H1 (cell line): Measurements from ENCODE around the gene LRCH3. TPM values are rescaled to one million over a fixed set of nuclear protein-coding genes. Genes with fewer than 3 reads are reported as not detected.

Experiments used
- CTCF ChIA-PET: fragments of 300-600 bp; sonication (Branson Sonifier 250); formaldehyde crosslinking; loops from one replicate; lab custom pipeline; 2021; ENCODE audit not compliant: partially characterized antibody; lab: Charles Lee
- POLR2A ChIA-PET: fragments of 300-600 bp; sonication (Branson Sonifier 250); formaldehyde crosslinking; loops from one replicate; lab custom pipeline; 2021; ENCODE audit warnings: inconsistent platforms; ENCODE audit not compliant: partially characterized antibody; lab: Charles Lee
- DNase-seq, 2 experiments: peaks; one replicate each; pipeline versions ENCODE4 v3.0.0 to v3.0.0-alpha.2; 2010 to 2022; ENCODE audit warnings: low spot score in 2 of 2, low read depth in 1 of 2, mixed read lengths in 1 of 2
- FAIRE-seq: peaks from 2 replicates; lab custom pipeline; 2011; peaks lifted over from hg19 to GRCh38; lab: Jason Lieb, UNC
- H2AFZ ChIP-seq: 2 replicates; pipeline ENCODE4 v1.8.1; 2012; ENCODE audit warnings: low read length, inconsistent platforms
- H2AK5ac ChIP-seq: 2 replicates; pipeline ENCODE4 v1.6.1; 2013; ENCODE audit warnings: low read depth, low read length
- H2BK120ac ChIP-seq: replicated peaks from 2 replicates; pipeline ENCODE3; 2013; ENCODE audit warnings: low read depth, low read length, inconsistent platforms
- H2BK12ac ChIP-seq: 2 replicates; pipeline ENCODE4 v1.6.1; 2013; ENCODE audit warnings: low read depth, low read length
- H2BK15ac ChIP-seq: 2 replicates; pipeline ENCODE4 v1.6.1; 2013; ENCODE audit warnings: low read length
- H2BK20ac ChIP-seq: 2 replicates; pipeline ENCODE4 v1.6.1; 2013; ENCODE audit warnings: low read length
- H2BK5ac ChIP-seq: 2 replicates; pipeline ENCODE4 v1.6.1; 2013; ENCODE audit warnings: low read depth, low read length
- H3K14ac ChIP-seq: 2 replicates; pipeline ENCODE4 v1.6.1; 2013; ENCODE audit warnings: inconsistent platforms; ENCODE audit not compliant: insufficient read length
- H3K18ac ChIP-seq: 2 replicates; pipeline ENCODE4 v1.6.1; 2013; ENCODE audit warnings: low read length; ENCODE audit errors: extremely low read depth
- H3K23ac ChIP-seq: 2 replicates; pipeline ENCODE4 v1.6.1; 2013; ENCODE audit warnings: inconsistent platforms; ENCODE audit not compliant: insufficient read length
- H3K23me2 ChIP-seq: 2 replicates; pipeline ENCODE4 v1.6.1; 2013; ENCODE audit warnings: low read depth, low read length
- H3K27ac ChIP-seq: 2 replicates; pipeline ENCODE4 v1.6.1; 2011; ENCODE audit warnings: low read depth, low read length, inconsistent platforms
- H3K27me3 ChIP-seq, 4 experiments: replicated peaks in 1 of 4; 1 replicate in 1 of 4; 2 replicates in 3 of 4; pipeline versions ENCODE4 v1.6.1 to v1.8.1; 2011 to 2013; ENCODE audit warnings: low read length in 3 of 4, mild to moderate bottlenecking in 3 of 4, inconsistent platforms in 2 of 4, mixed read lengths in 2 of 4, moderate library complexity in 1 of 4; ENCODE audit not compliant: control insufficient read depth in 3 of 4, insufficient read depth in 3 of 4; ENCODE audit errors: extremely low read depth in 1 of 4
- H3K36me3 ChIP-seq, 4 experiments: 2 replicates each; pipeline versions ENCODE4 v1.6.1 to v1.8.1; 2011 to 2013; ENCODE audit warnings: mild to moderate bottlenecking in 4 of 4, low read length in 3 of 4, moderate library complexity in 2 of 4, control low read depth in 1 of 4, inconsistent platforms in 1 of 4; ENCODE audit not compliant: insufficient read depth in 4 of 4, control insufficient read depth in 2 of 4
- H3K4ac ChIP-seq: replicated peaks from 2 replicates; pipeline ENCODE3; 2013; ENCODE audit warnings: low read length, low read depth, mixed read lengths, inconsistent platforms; ENCODE audit not compliant: insufficient read length
- H3K4me1 ChIP-seq, 4 experiments: replicated peaks in 1 of 4; 1 replicate in 1 of 4; 2 replicates in 3 of 4; pipeline versions ENCODE4 v1.6.1 to v1.8.1; 2011 to 2013; ENCODE audit warnings: low read length in 3 of 4, inconsistent platforms in 2 of 4, mixed read lengths in 1 of 4; ENCODE audit not compliant: insufficient read depth in 4 of 4, control insufficient read depth in 3 of 4
- H3K4me2 ChIP-seq, 2 experiments: 2 replicates each; pipeline versions ENCODE4 v1.6.1 to v1.8.1; 2011 to 2013; ENCODE audit warnings: low read depth in 2 of 2, low read length in 2 of 2, control low read depth in 1 of 2, inconsistent platforms in 1 of 2, mild to moderate bottlenecking in 1 of 2; ENCODE audit not compliant: insufficient read depth in 1 of 2
- H3K4me3 ChIP-seq, 4 experiments: fragments of 200-600, 300-600 bp in 1 of 4; sonication (generic), shearing (Covaris generic), sonication (Bioruptor Twin) in 1 of 4; 2 replicates each; pipeline versions ENCODE4 v1.5.1 to v1.8.1; 2011 to 2016; ENCODE audit warnings: low read length in 4 of 4, low read depth in 3 of 4, control low read depth in 2 of 4, inconsistent platforms in 2 of 4, mild to moderate bottlenecking in 2 of 4, mixed read lengths in 1 of 4, moderate library complexity in 1 of 4; ENCODE audit not compliant: insufficient read depth in 2 of 4; ENCODE audit errors: extremely low read depth in 1 of 4
- H3K56ac ChIP-seq: replicated peaks from 2 replicates; pipeline ENCODE3; 2013; ENCODE audit warnings: low read depth, mild to moderate bottlenecking, mixed read lengths, low read length, inconsistent platforms; ENCODE audit not compliant: insufficient read length
- H3K79me1 ChIP-seq: 2 replicates; pipeline ENCODE4 v1.6.1; 2013; ENCODE audit warnings: low read depth, low read length, control low read depth
- H3K79me2 ChIP-seq, 2 experiments: 2 replicates each; pipeline versions ENCODE4 v1.6.1 to v1.8.1; 2012 to 2013; ENCODE audit warnings: low read length in 2 of 2, mild to moderate bottlenecking in 2 of 2, inconsistent platforms in 1 of 2; ENCODE audit not compliant: insufficient read depth in 2 of 2, control insufficient read depth in 1 of 2
- H3K9ac ChIP-seq, 4 experiments: replicated peaks in 1 of 4; 1 replicate in 1 of 4; 2 replicates in 3 of 4; pipeline versions ENCODE4 v1.6.1 to v1.8.1; 2011 to 2013; ENCODE audit warnings: low read depth in 3 of 4, low read length in 3 of 4, control low read depth in 2 of 4, mild to moderate bottlenecking in 2 of 4, moderate library complexity in 2 of 4, inconsistent platforms in 1 of 4; ENCODE audit errors: extremely low read depth in 1 of 4
- H3K9me3 ChIP-seq, 2 experiments: 2 replicates each; pipeline versions ENCODE4 v1.6.1 to v1.8.1; 2012 to 2013; ENCODE audit warnings: mild to moderate bottlenecking in 2 of 2, moderate library complexity in 2 of 2, control low read depth in 1 of 2, inconsistent platforms in 1 of 2, low read depth in 1 of 2, low read length in 1 of 2, mixed read lengths in 1 of 2; ENCODE audit not compliant: insufficient read depth in 2 of 2
- H4K20me1 ChIP-seq, 2 experiments: replicated peaks in 1 of 2; 2 replicates each; pipeline versions ENCODE3 to v1.8.1; 2011 to 2013; ENCODE audit warnings: inconsistent platforms in 2 of 2, low read length in 2 of 2, mild to moderate bottlenecking in 1 of 2; ENCODE audit not compliant: insufficient read depth in 2 of 2, control insufficient read depth in 1 of 2
- H4K5ac ChIP-seq: 2 replicates; pipeline ENCODE4 v1.6.1; 2013; ENCODE audit warnings: low read length, low read depth, mixed read lengths, inconsistent platforms; ENCODE audit not compliant: insufficient read length
- H4K8ac ChIP-seq: 2 replicates; pipeline ENCODE4 v1.8.0; 2013; ENCODE audit warnings: mild to moderate bottlenecking, moderate library complexity, low read length, inconsistent platforms; ENCODE audit not compliant: insufficient read depth; ENCODE audit errors: extremely low read depth
- H4K91ac ChIP-seq: replicated peaks from 2 replicates; pipeline ENCODE3; 2013; ENCODE audit warnings: low read length, mixed read lengths, inconsistent platforms; ENCODE audit not compliant: insufficient read length
- CBX5 ChIP-seq: fragments of 300-800, 300-1000 bp; sonication (generic); IDR thresholded peaks from 2 replicates; pipeline ENCODE4 v1.7.1; 2016; ENCODE audit warnings: antibody characterized with exemption, low read length, low read depth
- CEBPB ChIP-seq: IDR thresholded peaks from 2 replicates; pipeline ENCODE4 v1.6.1; 2012; ENCODE audit warnings: low read depth, low read length
- CHD1 ChIP-seq: IDR thresholded peaks from 2 replicates; pipeline ENCODE4 v1.6.1; 2012; ENCODE audit warnings: low read depth, low read length, improper control_type of control experiment
- RBBP5 ChIP-seq: IDR thresholded peaks from 2 replicates; pipeline ENCODE4 v1.7.1; 2012; ENCODE audit warnings: low read depth, mild to moderate bottlenecking, inconsistent platforms, low read length, moderate library complexity, borderline replicate concordance
- RFX5 ChIP-seq: IDR thresholded peaks from 2 replicates; pipeline ENCODE4 v1.6.1; 2011; ENCODE audit warnings: low read depth, low read length, improper control_type of control experiment, borderline replicate concordance
- SP1 ChIP-seq: IDR thresholded peaks from 2 replicates; pipeline ENCODE4 v1.6.1; 2011; ENCODE audit warnings: low read depth, low read length
- WGBS, 2 experiments: shearing (Covaris generic) in 1 of 2; methylation state at CpG; one replicate each; pipeline versions ENCODE4 v1.1.6 to v1.1.7; 2013 to 2015; ENCODE audit warnings: low lambda C conversion rate in 2 of 2, mixed read lengths in 2 of 2, inconsistent platforms in 1 of 2, low coverage in 1 of 2, missing lambda C conversion rate in 1 of 2; ENCODE audit not compliant: insufficient replicate concordance in 2 of 2, insufficient coverage in 1 of 2, insufficient read length in 1 of 2; ENCODE audit errors: extremely low coverage in 1 of 2, missing lambda C conversion rate in 1 of 2; 5-methylcytosine and 5-hydroxymethylcytosine counted together
- polyA plus RNA-seq, 7 experiments: library from polyadenylated mRNA; depleted of rRNA in 3 of 7; stranded (reverse) in 5 of 7; unstranded in 2 of 7; fragments of >200 nt in 5 of 7; fragments of 200-250 nt in 2 of 7; gene quantifications; 1 replicate in 5 of 7; 2 replicates in 1 of 7; 4 replicates in 1 of 7; pipeline versions ENCODE4 v1.2.1 to v1.2.3, GENCODE V29; 2011 to 2013; ENCODE audit warnings: missing spikeins in 2 of 7, mixed read lengths in 2 of 7
- total RNA-seq: library from RNA; stranded (reverse); fragmentation: NEBNext Ultra II Directional; extraction: Animal tissue kit (Norgen Biotek cat#: 25700); gene quantifications from 2 replicates; pipeline ENCODE4 v1.2.1, GENCODE V29; 2021

Gene LRCH3
- total and polyA plus RNA-seq, 2 of the 8 experiments (the other 6 are each of a cell fraction or from before 2014, with no cell fraction given) = 58.4 to 66.0 TPM

- no peak overlapping the region for H4K8ac ChIP-seq
- no peak overlapping the region for H3K9ac ChIP-seq
- H4K5ac ChIP-seq = no peak overlapping the region
- H3K4ac ChIP-seq = no peak overlapping the region
- no peak overlapping the region for H2BK120ac ChIP-seq
- no peaks in the 10 kb centered on the region for H3K23me2 ChIP-seq
- H4K20me1 ChIP-seq = peaks cover 0 to 2% of the 10 kb centered on the region in 2 experiments
- H2BK5ac ChIP-seq = no peak overlapping the region
- no peak overlapping the region for H3K56ac ChIP-seq
- no peaks in the 10 kb centered on the region for H3K9me3 ChIP-seq
- no peak overlapping the region for H2AFZ ChIP-seq
- DNase-seq (no peak), FAIRE-seq (no peak)
- H3K27me3 ChIP-seq = no peaks in the 10 kb centered on the region
- peaks cover 0 to 25% (median 10%) of the 10 kb centered on the region in 4 experiments; a peak in 4 of 8 replicates for H3K36me3 ChIP-seq
- no peaks in the 10 kb centered on the region for H3K4me1 ChIP-seq
- no peak overlapping the region for H2BK12ac ChIP-seq
- H3K79me1 ChIP-seq = no peaks in the 10 kb centered on the region; the same call in 1 of the 2 replicates
- WGBS, 2 experiments = 93% methylated on average over 8 of the region's 8 CpGs; no CpG with 5 or more reads in 1 of the 2 experiments
- no peak for TF ChIP-seq RFX5
- no peak for TF ChIP-seq CBX5
- no peak for TF ChIP-seq SP1
- TF ChIP-seq RBBP5 = no peak
- TF ChIP-seq CHD1 = no peak
- TF ChIP-seq CEBPB = no peak
- H2BK20ac ChIP-seq = no peak overlapping the region
- H4K91ac ChIP-seq = no peak overlapping the region
- CTCF ChIA-PET = interaction anchor here (0.9 to 2.5 kb wide), 4 partner anchors 9 to 123 kb away, joined by 3 to 18 read pairs (median 4); no protein-coding TSS in a partner anchor
- no peak overlapping the region for H3K4me2 ChIP-seq
- POLR2A ChIA-PET = interaction anchor here (1.1 kb wide), 1 partner anchor 32 kb away, joined by 3 read pairs; no protein-coding TSS in a partner anchor
- no peak overlapping the region for H3K14ac ChIP-seq
- no peak overlapping the region for H3K27ac ChIP-seq
- H3K18ac ChIP-seq = no peak overlapping the region
- H3K23ac ChIP-seq = no peak overlapping the region
- no peak overlapping the region for H2AK5ac ChIP-seq
- H2BK15ac ChIP-seq = no peak overlapping the region
- no peak overlapping the region for H3K4me3 ChIP-seq
- H3K79me2 ChIP-seq = peaks cover 0 to 9% of the 10 kb centered on the region in 2 experiments; a peak in 2 of 4 replicates
Observed at GRCh38 chr3:197820550-197821335, 29.7 kb downstream of the LRCH3 start.
